HPDE6-E6E7 (cell line): ENCODE data around the gene TOM1L2.
"Not testable (repeated sequence)": the region's sequence is repeated elsewhere in the genome, so short reads cannot be mapped to it uniquely, and the experiment has no call there.

Source experiments
- DNase-seq: peaks from one replicate; pipeline ENCODE4 v3.0.0; 2011; ENCODE audit warnings: missing footprints; ENCODE audit errors: extremely low spot score

The TOM1L2 gene

DNA sequence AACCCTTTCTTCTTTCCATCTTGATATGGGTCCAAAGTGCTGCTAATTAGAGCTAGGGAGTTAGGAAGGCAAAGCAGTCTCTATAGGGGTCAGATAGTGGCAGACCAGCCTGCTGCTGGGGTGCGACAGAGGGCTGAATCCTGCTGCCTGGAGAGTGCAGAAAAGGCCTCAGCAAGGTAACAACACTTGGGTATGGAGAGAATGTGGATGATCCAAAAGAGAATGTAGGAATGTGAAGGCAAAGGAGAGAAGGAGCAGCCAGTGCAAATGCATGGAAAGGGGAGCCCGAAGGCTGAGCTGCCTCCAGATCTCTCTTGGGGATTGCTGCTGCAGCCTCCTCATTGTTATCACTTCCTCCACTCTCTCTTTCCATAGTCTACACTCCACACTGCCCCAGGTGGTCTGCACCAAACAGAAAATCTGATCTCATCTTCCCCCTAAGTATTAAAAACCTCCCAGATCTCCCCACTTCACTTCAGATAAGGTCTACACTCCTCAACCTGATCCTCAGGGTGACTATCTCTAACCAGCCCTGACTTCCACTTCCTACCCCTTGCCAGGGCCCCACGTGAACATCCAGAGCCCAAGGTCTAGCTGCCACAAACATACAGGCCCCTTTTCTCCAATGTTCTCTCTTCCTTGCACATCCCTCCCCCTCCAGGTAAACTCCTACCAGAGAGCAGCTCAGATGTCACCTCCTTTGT lies 28.8 kb downstream of the TOM1L2 start:
- DNase-seq = no peak

DNA sequence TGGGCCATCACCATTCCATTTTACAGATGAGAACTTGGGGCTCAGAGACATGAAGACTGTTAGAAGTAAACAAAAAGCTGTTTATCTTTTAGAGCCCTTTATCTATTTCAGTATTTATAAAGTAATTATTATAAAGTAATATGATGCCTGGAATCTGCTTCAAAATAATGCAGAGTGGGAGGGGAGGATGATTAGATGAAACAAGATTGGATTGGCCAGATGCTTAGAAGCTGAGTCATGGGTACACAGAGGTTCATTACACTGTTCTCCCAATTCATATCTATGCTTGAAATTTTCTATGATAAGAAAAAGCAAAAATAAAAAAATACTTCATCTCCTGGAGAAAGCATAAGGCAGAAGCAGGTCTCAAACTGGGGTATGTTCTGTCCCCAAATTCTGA lies 29.4 kb downstream of the TOM1L2 start:
- no peak for DNase-seq

DNA sequence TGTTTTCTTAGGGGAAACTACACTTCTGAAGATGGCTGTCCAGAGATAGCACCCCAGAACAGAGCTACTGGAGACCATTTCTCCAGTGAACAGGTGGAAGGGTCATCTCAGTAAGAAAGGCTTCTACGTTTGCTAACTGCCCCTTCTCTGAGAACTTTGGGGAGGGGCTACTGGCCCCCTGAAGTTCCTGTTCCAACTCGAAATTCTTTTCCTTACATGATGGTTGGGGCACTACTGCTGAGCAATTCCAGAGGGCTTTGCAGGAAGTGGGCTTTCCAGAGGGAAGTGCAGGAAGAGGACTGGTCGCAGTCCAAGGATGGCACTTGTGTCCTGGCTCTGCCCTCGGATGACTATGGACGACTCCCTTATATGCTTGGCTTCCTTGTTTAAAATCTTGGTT lies 31.2 kb downstream of the TOM1L2 start:
- DNase-seq = no peak

DNA sequence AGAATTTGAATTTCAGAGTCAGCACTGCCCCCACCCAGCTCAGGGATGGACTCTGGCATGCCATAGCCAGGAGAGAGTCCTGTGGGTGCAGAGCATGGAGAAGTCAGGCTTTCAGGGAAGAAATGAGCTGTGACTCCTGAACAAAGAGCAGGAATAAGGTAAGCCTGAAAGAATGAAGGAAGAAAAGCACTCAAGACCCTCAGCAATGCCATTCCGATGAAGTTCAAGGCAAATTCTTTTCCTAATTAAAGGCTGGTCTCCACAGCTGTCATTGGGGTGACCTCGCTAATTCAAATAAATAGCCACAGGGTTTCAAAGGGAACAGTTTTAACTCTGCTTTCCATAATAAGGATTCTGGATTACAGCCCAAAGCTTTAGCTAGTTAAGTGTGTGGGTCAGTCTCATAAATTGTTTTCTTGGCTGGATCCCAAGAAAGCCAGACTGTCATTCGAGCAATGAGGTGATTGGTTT lies 31.7 kb downstream of the TOM1L2 start:
- DNase-seq = no peak

DNA sequence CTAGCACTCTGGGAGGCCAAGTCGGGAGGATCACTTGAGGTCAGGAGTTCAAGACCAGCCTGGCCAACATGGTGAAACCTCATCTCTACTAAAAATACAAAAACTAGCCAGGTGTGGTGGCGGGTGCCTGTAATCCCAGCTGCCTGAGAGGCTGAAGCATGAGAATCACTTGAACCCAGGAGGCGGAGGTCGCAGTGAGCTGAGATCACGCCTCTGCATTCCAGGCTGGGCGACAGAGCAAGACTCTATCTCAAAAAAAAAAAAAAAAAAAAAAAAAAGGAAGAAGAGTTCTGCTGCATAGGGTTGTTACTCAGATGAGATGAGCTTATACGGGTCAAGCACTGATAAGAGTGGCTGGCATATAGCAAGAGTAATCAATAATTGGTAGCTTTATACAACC lies 32.3 kb downstream of the TOM1L2 start:
- DNase-seq = not testable (repeated sequence)

DNA sequence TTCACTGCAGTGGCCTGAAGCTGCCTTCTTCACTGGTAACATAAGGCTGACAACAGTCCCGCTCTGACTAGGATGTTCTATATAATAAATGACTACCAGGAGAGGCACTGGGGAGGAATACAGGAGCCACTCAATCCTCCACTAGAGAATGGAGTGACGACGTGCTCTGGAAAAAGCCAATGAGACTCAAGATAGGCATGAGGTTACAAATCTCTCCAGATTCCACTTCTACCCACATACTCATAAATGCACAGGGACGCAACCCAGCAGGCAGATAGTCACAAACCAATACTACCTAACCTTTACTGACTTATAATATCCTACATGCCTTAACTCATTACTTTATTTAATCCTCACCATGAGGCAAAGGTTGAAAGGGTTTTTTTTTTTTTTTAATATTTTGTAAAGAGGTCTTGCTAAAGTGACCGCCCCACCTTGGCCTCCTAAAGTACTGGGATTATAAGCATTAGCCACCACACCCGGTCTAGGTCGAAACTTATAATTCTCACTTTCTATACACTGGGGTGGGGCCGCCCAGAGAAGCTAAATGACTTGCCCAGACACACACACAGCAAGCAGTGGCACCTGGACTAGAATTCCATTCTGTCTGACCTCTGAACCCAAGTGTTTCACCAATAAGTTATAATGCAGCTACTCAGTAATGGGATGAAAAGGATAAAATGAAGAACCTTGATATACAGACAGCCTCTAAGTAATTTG lies 33.7 kb downstream of the TOM1L2 start:
- DNase-seq = no peak

DNA sequence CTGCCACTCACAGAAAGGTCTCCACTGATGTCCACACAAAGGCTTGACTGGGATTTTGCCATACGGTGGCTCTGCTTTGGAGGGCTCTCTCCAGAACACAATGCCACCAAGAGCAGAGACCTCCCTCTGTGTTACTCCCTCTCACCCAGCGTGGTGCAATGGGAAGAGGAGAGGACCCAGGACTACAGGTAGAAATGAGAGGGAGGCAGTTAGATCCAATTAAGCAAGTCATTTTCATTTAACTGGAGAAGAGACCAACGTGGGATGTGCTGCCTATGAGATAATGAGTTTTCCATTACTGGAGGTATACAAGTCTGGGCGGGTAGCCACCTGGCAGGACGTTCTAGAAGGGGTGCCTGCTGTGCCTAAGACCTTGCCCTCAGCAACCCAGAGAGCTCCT lies 34.2 kb downstream of the TOM1L2 start:
- DNase-seq = no peak

DNA sequence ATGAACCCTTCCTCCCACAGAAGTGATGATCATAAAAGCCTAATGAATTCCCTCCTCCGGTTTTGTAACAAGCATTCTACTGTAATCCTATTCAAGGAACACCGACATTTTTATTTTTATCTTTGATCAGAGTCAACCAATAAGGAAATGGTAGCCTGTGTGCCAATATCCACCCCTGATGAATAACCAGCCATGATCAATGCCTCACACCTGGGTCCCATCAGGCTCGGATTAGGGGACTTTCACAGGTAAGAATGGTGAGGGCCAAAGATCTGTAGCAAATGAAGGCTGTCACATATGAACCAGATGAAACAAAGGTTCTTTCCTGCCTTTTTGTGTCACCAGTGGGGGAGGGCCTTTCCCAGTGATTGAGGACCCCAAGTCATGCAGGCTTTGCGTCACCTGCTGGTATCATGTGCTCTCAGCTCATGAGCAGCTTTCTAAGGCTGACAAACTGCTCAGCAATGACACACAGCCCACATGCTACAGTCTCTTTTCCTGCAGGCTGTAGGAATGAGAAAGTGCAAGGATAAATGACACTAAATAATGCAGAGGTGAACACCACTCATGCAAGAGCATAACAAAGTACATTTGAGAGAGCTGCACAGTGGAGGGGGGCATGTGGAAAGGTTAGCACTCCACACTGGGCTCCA lies 34.9 kb downstream of the TOM1L2 start:
- DNase-seq = no peak

DNA sequence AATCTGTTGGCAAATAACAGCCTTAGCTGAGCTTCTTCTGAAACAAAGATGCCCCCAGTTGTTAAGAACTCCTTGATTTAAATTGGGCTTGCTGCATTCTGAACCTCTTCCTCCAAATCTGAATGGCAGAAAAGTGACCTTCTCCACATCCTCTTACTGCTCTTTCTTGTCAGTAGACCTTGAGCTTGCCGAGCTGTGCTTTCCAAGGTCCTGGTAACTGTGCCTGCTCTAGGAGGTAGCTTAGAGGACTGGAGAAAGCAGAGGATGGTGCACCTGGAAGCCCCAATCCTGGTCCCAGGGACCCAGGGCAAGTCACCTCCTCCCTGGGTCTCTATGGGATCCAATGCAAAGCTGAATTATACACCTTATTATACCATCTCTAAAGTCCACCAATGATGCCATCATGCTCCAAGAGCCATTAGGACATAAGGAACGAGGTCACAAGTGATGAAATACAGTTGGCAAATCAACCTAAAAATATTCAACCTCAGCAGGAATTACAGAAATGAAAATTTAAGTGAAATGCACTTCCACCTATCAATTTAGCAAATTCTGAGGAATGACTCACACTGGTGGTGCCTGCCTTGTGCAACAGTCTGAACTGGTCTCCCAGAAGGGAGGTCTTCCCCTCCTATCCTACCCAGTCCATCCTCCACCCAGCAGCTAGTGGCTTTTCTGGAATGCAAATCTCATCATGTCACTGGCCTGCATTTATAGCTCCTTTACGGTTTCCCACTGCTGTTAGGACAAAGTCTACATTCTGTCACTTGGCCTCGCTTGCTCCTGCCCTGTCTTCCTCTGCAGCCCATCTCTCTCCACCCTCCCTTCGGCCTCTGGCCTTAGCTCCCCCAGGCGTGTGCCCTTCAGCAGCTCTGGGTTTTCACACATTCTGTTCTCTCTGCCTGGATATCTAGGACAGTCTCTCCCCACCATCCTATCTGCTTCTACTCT lies 36.6 kb downstream of the TOM1L2 start:
- DNase-seq = no peak

DNA sequence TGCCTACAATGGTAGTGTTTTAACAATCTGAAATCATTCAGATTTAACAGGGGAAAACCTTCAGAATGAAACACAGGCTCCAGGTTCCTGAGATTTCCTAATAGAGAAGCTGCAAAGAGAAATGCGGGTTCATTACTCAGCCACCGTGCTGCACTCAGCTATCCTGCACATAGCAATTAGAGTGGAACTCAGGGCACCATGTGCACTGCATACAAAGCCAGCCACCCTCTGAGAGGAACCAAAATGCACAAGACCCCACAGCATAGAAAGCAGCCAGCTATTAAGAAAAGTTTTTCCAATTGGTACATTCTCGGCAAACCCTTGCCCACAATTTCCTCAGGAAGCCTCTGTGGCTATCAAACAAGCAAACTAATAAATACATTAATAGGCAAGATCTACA lies 37.4 kb downstream of the TOM1L2 start:
- DNase-seq = no peak

DNA sequence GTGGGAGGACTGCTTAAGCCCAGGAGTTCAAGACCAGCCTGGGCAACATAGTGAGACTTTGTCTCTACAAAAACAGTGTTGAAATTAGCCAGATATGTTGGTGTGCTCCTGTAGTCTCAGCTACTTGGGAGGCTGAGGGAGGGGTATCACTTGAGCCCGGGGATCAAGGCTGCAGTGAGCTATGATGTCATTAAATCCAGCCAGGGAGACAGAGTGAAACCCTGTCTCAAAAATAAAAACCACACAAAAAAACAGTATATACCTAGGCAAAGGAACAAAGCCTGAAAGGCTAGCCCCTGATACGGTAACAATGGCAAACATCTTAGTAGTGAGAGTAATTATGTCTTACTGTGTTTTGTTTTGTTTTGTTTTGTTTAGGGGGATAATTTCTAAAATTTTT lies 38.0 kb downstream of the TOM1L2 start:
- DNase-seq = no peak

DNA sequence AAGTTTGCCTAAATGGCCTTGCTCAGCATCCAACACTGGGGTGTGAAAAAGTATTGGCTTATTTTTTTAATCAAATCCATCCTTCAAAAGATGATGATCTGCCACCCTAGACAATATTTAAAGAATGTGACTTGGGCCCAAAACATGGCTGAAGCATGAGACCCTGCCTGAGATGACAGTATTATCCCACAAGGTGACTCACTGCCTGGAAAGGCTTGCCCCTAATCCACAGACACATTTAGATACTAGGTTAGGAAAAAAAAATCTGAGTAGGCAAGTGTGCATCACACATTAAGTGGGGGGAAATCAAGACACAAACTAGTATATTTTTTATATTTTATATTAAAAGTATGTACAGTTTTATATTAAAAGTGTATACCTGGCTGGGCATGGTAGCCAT lies 38.4 kb downstream of the TOM1L2 start:
- DNase-seq = no peak

DNA sequence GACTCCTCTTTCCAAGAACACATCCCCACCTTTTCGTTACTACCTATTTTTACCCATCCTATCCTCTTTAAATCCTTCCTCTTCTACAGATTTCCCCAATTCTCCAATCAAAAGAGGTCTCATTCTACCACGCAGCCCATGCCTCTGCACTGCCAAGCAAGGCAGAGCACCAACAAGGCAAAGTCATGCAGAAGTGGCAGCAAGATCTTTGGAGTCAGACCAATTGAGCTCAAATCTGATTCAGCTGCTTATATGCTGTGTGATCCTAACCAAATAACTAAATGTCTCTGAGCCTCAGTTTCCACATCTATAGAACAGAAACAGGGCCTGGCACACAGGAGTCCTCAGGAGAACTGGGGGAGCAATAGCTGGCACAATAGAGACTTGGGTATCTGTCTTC lies 41.0 kb downstream of the TOM1L2 start:
- DNase-seq = no peak

DNA sequence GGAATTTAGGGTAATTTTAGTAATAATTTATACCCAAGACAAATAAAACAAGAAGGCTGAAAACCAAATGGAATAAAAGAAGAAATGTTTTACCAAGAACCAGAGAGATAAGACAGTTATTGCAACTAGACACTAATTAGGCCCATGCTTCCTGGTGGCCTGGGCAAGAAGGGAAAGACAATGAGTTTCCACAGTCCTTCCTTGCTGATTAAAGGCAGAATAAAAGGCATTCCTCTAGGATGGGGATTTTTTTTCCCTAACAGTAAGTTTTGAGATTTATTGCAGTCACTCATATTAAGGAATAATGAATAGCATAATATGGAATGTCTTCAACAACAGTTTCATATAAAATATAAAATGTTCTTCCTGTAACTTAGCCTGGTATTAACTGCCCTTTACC lies 41.5 kb downstream of the TOM1L2 start:
- DNase-seq = no peak

DNA sequence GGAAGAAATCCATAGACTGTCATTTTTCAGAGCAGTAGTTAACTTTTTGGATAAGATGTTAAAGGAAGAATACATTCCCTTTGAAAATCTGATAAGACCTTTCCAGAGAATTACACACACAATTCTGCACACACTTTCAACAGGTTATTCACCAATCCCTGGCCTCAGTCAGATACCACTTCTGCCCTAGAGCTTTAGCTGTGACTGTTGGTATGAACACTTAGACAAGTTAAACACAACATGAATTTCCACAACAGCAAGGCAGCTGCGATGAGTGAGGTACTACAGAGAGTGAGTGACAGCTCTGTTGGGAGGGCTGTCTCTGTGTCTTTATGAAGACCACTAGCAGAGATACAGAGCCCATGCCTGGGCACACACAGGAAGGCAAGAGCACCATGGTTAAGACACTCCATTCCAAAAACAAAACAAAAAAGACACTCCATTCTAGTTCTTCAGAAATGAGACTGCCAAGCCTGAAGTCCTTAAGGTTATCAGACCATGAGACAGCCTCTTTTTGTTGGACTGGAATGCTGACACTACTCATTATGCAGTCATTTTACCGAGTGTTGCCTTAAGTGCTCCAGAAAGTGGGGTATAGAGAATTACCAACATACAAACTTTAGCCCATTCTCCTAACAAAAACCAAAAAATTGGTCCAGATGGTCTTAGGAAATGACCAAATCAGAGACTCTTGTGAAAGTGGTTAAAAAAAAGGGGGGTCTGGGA lies 42.4 kb downstream of the TOM1L2 start:
- DNase-seq = no peak

DNA sequence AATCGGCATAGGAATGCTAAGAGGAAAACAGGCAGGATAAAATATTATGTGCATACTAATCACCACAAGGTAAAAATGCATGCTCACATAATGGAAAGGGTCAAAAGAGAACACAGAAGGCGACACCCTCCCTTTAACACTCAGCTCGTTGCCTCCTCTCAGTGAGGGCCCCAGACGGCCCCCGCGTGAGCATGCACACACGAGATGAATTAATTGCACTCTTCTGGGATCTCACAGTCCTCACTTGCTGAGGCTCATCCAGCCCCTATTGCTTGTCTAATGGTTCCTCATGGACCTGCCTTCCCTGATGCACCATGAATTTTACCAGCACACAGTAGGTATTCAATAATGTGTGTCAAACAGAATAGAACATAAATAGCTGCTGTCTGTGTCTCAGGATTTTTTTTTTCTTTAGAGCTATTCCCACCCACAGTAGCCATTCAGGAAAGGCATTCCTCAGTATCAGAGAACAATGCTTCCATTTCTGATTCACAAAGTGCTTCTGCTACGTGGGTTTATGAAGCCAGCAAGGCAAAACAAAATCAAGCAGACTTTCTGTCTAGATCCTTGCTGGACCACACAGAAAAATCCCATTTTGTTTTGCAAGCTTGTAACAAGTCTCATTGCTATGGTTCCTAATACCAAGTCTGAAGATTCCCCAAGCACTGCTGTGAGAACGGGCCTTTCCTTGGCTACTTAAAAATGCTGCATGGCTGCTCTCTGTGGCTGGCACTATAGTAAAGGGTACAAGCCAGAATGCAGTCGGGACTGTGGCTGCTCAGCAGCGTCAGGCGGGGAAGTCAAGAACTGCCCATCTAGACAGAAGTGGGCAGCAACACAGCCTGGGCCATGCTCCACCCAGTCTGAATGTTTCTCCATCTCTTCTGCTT lies 43.6 kb downstream of the TOM1L2 start:
- no peak for DNase-seq

DNA sequence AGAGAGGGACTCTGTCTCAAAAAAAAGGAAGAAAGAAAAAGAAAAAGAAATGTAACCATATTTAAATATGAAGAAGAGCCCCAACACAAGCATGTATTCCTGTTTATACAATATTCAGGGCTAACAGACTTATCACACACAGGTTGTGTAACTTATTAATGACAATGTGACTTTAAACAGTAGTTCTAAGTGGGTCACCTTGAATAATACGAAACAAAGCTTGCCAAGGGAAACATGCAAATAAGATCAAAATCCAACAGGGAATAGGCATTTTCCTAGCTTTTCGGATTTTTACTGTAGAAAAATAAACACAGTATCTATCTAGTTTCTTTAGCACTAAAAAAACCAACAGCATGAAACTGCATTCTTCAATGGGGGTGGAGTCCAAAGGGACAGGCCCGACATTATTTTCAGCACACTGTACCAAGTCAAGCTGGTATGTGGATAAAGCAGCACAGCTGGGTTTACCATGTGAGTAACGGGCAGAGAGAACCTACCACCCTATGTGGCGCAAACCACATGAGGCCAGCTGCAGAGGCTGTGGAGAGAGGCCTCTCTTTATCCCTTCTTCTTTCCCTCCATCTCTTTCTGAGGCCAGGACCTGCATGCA lies 45.3 kb downstream of the TOM1L2 start:
- DNase-seq = no peak

DNA sequence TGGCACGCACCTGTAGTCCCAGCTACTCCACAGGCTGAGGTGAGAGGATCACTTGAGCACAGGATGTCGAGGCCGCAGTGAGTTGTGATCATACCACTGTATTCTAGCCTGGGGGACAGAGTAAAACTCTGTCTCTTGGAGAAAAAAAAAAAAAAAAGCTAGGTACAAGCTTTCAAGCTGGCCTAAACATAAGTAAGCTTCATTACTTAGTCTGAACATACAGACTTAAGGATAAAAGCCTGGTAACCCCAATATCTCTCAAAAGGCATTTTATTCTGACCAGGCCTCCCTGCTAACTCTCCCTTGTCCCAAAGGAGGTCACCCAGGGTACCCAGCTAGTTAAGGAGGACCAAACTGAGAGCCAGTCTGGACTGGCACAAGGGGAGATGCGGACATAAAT lies 46.2 kb downstream of the TOM1L2 start:
- DNase-seq = no peak

DNA sequence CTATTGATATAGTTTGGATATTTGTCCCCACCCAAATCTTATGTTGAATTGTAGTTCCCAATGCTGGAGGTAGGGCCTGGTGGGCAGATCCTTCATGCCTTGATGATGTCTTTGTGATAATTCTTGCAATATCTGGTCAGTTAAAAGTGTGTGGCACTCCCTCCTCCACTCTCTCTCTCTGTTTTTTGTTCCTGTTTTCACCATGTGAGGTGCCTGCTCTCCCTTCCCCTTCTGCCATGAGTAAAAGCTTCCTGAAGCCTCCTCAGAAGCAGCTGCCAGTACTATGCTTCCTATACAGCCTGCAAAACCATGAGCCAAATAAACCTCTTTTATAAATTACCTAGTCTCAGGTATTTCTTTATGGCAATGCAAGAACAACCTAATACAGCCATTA lies 47.3 kb downstream of the TOM1L2 start:
- DNase-seq = no peak
